ENCODE results near the gene DGKI. TPM values are rescaled to one million over a fixed set of nuclear protein-coding genes. Genes with fewer than 3 reads are reported as not detected.
A peak's percentile ranks its signal among the peaks of the same experiment; 100 is the strongest.

Gene DGKI
- total RNA-seq, 1 donor from 2014 or later: 5.5 TPM

DNA sequence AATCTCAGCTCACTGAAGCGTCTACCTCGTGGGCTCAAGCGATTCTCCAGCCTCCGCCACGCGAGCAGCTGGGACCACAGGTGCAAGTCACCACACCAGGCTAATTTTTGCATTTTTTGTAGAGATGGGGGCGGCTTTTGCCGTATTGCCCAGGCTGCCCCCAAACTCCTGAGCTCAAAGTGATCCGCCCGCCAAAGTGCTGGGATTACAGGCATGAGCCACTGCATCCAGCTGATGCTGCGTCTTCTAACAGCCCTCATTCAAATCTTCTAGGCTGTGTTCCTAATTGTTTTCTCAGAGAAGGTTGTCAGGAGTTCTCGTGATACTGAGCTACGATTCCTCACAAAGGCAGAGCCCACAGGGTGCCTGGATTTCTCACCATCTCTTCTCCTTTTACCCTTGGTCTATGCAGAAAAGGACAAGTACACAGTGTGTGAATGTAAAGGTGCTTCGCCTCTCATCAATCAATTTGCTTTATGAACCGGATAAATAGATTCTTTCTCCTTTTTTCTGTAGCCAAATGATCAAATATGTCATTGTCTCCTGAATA lies 255.9 kb downstream of the DGKI start:
- Histone ChIP-seq H3K27ac (no peak overlapping the region), H3K4me2 (peak overlapping the region; percentile 37), H3K27me3 (peaks cover 21% of the 10 kb centered on the region), H3F3A (ENCODE audit: low read depth) (peaks cover 27% of the 10 kb centered on the region), H3K9me3 (ENCODE audit: low read depth) (no peaks in the 10 kb centered on the region), H3K4me1 (peaks cover 31% of the 10 kb centered on the region), H3K79me2 (ENCODE audit: low read depth) (no peaks in the 10 kb centered on the region), H3K36me3 (no peaks in the 10 kb centered on the region), H3K9ac (no peak overlapping the region), H3K4me3 (no peak overlapping the region), H2AFZ (replicated peaks) (no peak overlapping the region), H4K20me1 (ENCODE audit: low read depth) (peaks cover 3% of the 10 kb centered on the region)
- Mint-ChIP-seq H3K27ac (no peak overlapping the region), H3K36me3 (no peaks in the 10 kb centered on the region), H3K9me3 (no peaks in the 10 kb centered on the region), H3K27me3 (ENCODE audit: insufficient read depth, low read depth) (peaks cover 2% of the 10 kb centered on the region), H3K4me1 (peaks cover 6% of the 10 kb centered on the region), H3K4me3 (no peak overlapping the region)
- TF ChIP-seq EZH2 (IDR thresholded peaks at IDR 0.05) (no peak), EZH2phosphoT487 (IDR thresholded peaks at IDR 0.05) (no peak)
- TF ChIP-seq, protein P1, sequence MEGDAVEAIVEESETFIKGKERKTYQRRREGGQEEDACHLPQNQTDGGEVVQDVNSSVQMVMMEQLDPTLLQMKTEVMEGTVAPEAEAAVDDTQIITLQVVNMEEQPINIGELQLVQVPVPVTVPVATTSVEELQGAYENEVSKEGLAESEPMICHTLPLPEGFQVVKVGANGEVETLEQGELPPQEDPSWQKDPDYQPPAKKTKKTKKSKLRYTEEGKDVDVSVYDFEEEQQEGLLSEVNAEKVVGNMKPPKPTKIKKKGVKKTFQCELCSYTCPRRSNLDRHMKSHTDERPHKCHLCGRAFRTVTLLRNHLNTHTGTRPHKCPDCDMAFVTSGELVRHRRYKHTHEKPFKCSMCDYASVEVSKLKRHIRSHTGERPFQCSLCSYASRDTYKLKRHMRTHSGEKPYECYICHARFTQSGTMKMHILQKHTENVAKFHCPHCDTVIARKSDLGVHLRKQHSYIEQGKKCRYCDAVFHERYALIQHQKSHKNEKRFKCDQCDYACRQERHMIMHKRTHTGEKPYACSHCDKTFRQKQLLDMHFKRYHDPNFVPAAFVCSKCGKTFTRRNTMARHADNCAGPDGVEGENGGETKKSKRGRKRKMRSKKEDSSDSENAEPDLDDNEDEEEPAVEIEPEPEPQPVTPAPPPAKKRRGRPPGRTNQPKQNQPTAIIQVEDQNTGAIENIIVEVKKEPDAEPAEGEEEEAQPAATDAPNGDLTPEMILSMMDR (IDR thresholded peaks at IDR 0.05): no peak
- peak; percentile 54 for DNase-seq (ENCODE audit: low spot score)

- Histone ChIP-seq H3K36me3 (no peaks in the 10 kb centered on the region), H3K79me2 (ENCODE audit: low read depth) (no peaks in the 10 kb centered on the region), H3K4me3 (no peak overlapping the region), H3K4me2 (peak overlapping the region; percentile 37), H3K27me3 (peaks cover 21% of the 10 kb centered on the region), H3K4me1 (peaks cover 34% of the 10 kb centered on the region), H2AFZ (replicated peaks) (no peak overlapping the region), H3F3A (ENCODE audit: low read depth) (peaks cover 33% of the 10 kb centered on the region), H3K9me3 (ENCODE audit: low read depth) (no peaks in the 10 kb centered on the region), H3K9ac (no peak overlapping the region), H3K27ac (no peak overlapping the region), H4K20me1 (ENCODE audit: low read depth) (peaks cover 5% of the 10 kb centered on the region)
- Mint-ChIP-seq H3K27me3 (ENCODE audit: insufficient read depth, low read depth) (peaks cover 2% of the 10 kb centered on the region), H3K9me3 (no peaks in the 10 kb centered on the region), H3K4me1 (peaks cover 11% of the 10 kb centered on the region), H3K27ac (no peak overlapping the region), H3K36me3 (no peaks in the 10 kb centered on the region), H3K4me3 (peak overlapping the region; percentile 31)
- DNase-seq (ENCODE audit: low spot score): no peak
- TF ChIP-seq, protein P1 (IDR thresholded peaks at IDR 0.05): no peak
- TF ChIP-seq EZH2 (IDR thresholded peaks at IDR 0.05): no peak
- no peak for TF ChIP-seq EZH2phosphoT487 (IDR thresholded peaks at IDR 0.05)
Observed at GRCh38 chr7:137590071-137590755, 256.6 kb downstream of the DGKI start.

DNA sequence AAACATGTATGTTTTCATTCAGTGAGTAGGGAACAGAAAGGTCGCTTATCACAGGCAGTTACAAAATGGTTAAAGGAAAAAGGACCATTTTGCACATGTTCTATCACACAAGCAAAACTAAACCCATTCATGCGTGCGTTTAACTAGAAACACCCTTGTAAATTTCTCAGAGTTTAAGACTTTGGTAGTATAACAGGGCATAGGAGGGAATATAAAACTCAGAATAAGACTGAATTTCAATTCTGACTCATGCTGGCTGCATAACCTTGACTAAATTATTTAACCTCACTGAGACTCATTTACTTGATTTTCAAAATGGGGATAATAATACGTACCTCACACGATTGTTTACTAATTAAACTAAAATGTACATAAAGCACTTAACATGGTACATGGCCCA lies 259.4 kb downstream of the DGKI start:
- Histone ChIP-seq H3K27me3 (peaks cover 45% of the 10 kb centered on the region), H3K4me1 (peaks cover 37% of the 10 kb centered on the region), H3K27ac (no peak overlapping the region), H3K4me2 (no peak overlapping the region), H3K4me3 (no peak overlapping the region), H4K20me1 (ENCODE audit: low read depth) (peaks cover 5% of the 10 kb centered on the region), H3K9ac (no peak overlapping the region), H3K9me3 (ENCODE audit: low read depth) (no peaks in the 10 kb centered on the region), H3F3A (ENCODE audit: low read depth) (peaks cover 35% of the 10 kb centered on the region), H3K36me3 (no peaks in the 10 kb centered on the region), H2AFZ (replicated peaks) (no peak overlapping the region), H3K79me2 (ENCODE audit: low read depth) (no peaks in the 10 kb centered on the region)
- H3K4me3 Mint-ChIP-seq: no peak overlapping the region
- no peaks in the 10 kb centered on the region for H3K9me3 Mint-ChIP-seq
- H3K27me3 Mint-ChIP-seq (ENCODE audit: insufficient read depth, low read depth): peaks cover 2% of the 10 kb centered on the region
- H3K27ac Mint-ChIP-seq: no peak overlapping the region
- DNase-seq (ENCODE audit: low spot score): no peak
- TF ChIP-seq EZH2 (IDR thresholded peaks at IDR 0.05) (no peak), EZH2phosphoT487 (IDR thresholded peaks at IDR 0.05) (no peak)
- TF ChIP-seq, protein P1 (IDR thresholded peaks at IDR 0.05): no peak
- H3K4me1 Mint-ChIP-seq: peaks cover 16% of the 10 kb centered on the region
- peaks cover 3% of the 10 kb centered on the region for H3K36me3 Mint-ChIP-seq

All from neural progenitor cell (in vitro differentiated cells).